DMS79 treated with DMSO at 0.1 percent for 48 hours (cell line): ENCODE measurements around the gene SECISBP2.
"Not testable (repeated sequence)": the region's sequence is repeated elsewhere in the genome, so short reads cannot be mapped to it uniquely, and the experiment has no call there.

Experiments
- DNase-seq: peaks from one replicate; lab custom pipeline; 2025; lab: John Stamatoyannopoulos, UW

The SECISBP2 gene

GRCh38 chr9:89364666-89365531 lies 46.6 kb downstream of the SECISBP2 start:
- no peak for DNase-seq

GRCh38 chr9:89365532-89365912 lies 47.2 kb downstream of the SECISBP2 start:
- no peak for DNase-seq

- DNase-seq, result no peak
These were observed 48.4 kb downstream of the SECISBP2 start for GRCh38 chr9:89366711-89367110.

- DNase-seq, result no peak
These were observed 49.0 kb downstream of the SECISBP2 start for GRCh38 chr9:89367281-89367680.

- DNase-seq, result no peak
These were observed 49.6 kb downstream of the SECISBP2 start for GRCh38 chr9:89367726-89368437.

GRCh38 chr9:89368550-89368949 lies 50.2 kb downstream of the SECISBP2 start:
- no peak for DNase-seq

- DNase-seq, result no peak
These were observed 50.7 kb downstream of the SECISBP2 start for GRCh38 chr9:89368978-89369377.

GRCh38 chr9:89370593-89370992 lies 52.3 kb downstream of the SECISBP2 start:
- DNase-seq, result no peak

GRCh38 chr9:89371791-89372190 lies 53.5 kb downstream of the SECISBP2 start:
- not testable (repeated sequence) for DNase-seq

- DNase-seq, result no peak
These were observed 54.0 kb downstream of the SECISBP2 start for GRCh38 chr9:89372230-89372816.

- DNase-seq, result no peak
These were observed 54.7 kb downstream of the SECISBP2 start for GRCh38 chr9:89372979-89373378.

GRCh38 chr9:89374176-89374575 lies 55.9 kb downstream of the SECISBP2 start:
- no peak for DNase-seq

- DNase-seq, result no peak
These were observed 57.0 kb downstream of the SECISBP2 start for GRCh38 chr9:89375191-89375760.

GRCh38 chr9:89376286-89376685 lies 58.0 kb downstream of the SECISBP2 start:
- no peak for DNase-seq

- DNase-seq, result no peak
These were observed 58.5 kb downstream of the SECISBP2 start for GRCh38 chr9:89376741-89377351.

- no peak for DNase-seq
These were observed 59.1 kb downstream of the SECISBP2 start for GRCh38 chr9:89377411-89377810.

GRCh38 chr9:89378541-89378940 lies 60.2 kb downstream of the SECISBP2 start:
- DNase-seq, result no peak

GRCh38 chr9:89379031-89379430 lies 60.7 kb downstream of the SECISBP2 start:
- no peak for DNase-seq

GRCh38 chr9:89379508-89380115 lies 61.3 kb downstream of the SECISBP2 start:
- DNase-seq, result no peak

- DNase-seq, result peak; percentile 63
These were observed 62.4 kb downstream of the SECISBP2 start for GRCh38 chr9:89380437-89381307.

- DNase-seq, result no peak
These were observed 63.0 kb downstream of the SECISBP2 start for GRCh38 chr9:89381308-89381609.
